Esophagus muscularis mucosa (tissue), 3 donors: Measurements from ENCODE around the gene MTM1.

Experiments used
- POLR2AphosphoS5 ChIP-seq, 2 donors: sonication (generic); formaldehyde crosslinking; IDR thresholded peaks; one replicate each; pipeline ENCODE4 v1.6.1; 2017; ENCODE audit warnings: antibody characterized with exemption in 2 of 2
- TF ChIP-seq, protein P1 (sequence below), 3 experiments: fragments of 200-600 bp in 2 of 3; fragments of 450-650 bp in 1 of 3; sonication (generic) in 2 of 3; IDR thresholded peaks; one replicate each; pipeline ENCODE4 v1.5.1; 2017 to 2019; ENCODE audit warnings: antibody characterized with exemption in 3 of 3, mild to moderate bottlenecking in 2 of 3, moderate library complexity in 1 of 3

DNA sequence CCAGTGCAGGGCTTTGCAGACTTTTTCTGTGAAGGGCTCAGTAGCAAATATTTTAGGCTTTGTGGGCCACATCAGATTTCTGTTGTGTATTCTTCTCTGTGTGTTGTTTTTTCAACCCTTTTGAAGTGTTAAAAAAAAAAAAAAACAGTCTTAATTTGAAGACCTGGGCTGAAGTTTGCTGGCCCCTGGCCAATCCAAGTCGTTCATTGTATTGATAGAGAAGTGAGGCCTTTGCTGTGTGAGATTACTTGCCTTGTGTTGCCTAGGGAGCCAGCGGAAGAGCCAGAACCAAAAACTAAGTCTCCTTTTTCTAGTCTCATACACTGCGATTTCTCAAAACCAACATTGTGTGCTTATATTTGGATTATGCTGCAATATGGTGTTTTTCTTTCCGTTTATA is 46.9 kb downstream of the MTM1 start:
- no peak for TF ChIP-seq POLR2AphosphoS5 (IDR thresholded peaks at IDR 0.05)
- TF ChIP-seq, protein P1, sequence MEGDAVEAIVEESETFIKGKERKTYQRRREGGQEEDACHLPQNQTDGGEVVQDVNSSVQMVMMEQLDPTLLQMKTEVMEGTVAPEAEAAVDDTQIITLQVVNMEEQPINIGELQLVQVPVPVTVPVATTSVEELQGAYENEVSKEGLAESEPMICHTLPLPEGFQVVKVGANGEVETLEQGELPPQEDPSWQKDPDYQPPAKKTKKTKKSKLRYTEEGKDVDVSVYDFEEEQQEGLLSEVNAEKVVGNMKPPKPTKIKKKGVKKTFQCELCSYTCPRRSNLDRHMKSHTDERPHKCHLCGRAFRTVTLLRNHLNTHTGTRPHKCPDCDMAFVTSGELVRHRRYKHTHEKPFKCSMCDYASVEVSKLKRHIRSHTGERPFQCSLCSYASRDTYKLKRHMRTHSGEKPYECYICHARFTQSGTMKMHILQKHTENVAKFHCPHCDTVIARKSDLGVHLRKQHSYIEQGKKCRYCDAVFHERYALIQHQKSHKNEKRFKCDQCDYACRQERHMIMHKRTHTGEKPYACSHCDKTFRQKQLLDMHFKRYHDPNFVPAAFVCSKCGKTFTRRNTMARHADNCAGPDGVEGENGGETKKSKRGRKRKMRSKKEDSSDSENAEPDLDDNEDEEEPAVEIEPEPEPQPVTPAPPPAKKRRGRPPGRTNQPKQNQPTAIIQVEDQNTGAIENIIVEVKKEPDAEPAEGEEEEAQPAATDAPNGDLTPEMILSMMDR (IDR thresholded peaks at IDR 0.05): no peak
